Measurements from ENCODE around the gene CXCL17. TPM values are rescaled to one million over a fixed set of nuclear protein-coding genes. Genes with fewer than 3 reads are reported as not detected.
"Not testable (repeated sequence)": the region's sequence is repeated elsewhere in the genome, so short reads cannot be mapped to it uniquely, and the experiment has no call there.

Gene CXCL17, protein sequence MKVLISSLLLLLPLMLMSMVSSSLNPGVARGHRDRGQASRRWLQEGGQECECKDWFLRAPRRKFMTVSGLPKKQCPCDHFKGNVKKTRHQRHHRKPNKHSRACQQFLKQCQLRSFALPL
- total RNA-seq, result not detected

- Mint-ChIP-seq H3K9me3 (no peaks in the 10 kb centered on the region), H3K36me3 (ENCODE audit: low read depth) (no peaks in the 10 kb centered on the region), H3K27ac (no peak within 1 kb of the TSS), H3K27me3 (peaks cover 2% of the 10 kb centered on the region), H3K4me3 (no peak within 1 kb of the TSS), H3K4me1 (peaks cover 33% of the 10 kb centered on the region)
- ChIA-PET CTCF (interaction anchor here (3.3 kb wide), 2 partner anchors 8 to 86 kb away, joined by 30 read pairs; partner anchors contain the start of gene CEACAM1), POLR2A (no interaction called here)
- no peak for DNase-seq
Observed at GRCh38 chr19:42442833-42443232, at the start of gene CXCL17. TSS of gene CXCL17 (minus strand) at chr19:42442946. CDS start at chr19:42442832, 114 bp downstream.

DNA sequence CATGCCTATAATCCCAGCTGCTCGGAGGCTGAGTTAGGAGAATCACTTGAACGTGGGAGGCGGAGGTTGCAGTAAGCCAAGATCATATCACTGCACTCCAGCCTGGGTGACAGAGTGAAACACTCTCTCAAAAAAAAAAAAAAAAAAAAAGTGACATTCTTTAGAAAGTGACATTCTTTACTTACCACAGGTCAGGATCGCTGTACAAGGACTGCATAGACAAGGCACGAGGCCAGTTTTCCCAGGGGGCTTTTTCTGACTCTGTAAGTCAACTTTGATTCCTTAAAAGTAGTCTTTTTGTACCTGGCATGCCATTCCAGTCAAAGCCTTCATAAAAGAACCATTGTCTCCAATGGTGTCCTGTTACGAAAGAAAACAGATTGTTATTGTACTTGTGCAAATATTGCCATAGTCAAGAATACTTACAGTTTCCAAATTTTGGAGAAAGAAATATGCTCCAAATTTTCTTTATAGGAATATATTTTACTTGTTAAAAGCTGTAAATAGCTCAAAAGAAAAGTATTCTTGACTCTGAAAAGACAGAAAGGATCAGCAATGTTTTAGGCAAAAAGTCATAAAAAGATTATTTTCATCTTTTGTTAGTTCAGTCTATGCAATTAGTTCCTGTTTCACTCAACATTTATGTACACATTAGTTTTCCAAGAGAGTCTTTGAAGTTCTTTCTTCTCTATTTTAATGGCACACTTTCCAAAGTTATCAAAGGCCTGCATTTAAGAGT lies 46.2 kb upstream of the CXCL17 start:
- Mint-ChIP-seq H3K4me1 (peaks cover 21% of the 10 kb centered on the region), H3K9me3 (no peaks in the 10 kb centered on the region), H3K36me3 (ENCODE audit: low read depth) (no peaks in the 10 kb centered on the region), H3K27ac (no peak overlapping the region), H3K27me3 (no peaks in the 10 kb centered on the region), H3K4me3 (no peak overlapping the region)
- ChIA-PET POLR2A (no interaction called here), CTCF (interaction anchor here (2.2 kb wide), 1 partner anchor 9 kb away, joined by 6 read pairs; no protein-coding TSS in a partner anchor)
- no peak for DNase-seq

DNA sequence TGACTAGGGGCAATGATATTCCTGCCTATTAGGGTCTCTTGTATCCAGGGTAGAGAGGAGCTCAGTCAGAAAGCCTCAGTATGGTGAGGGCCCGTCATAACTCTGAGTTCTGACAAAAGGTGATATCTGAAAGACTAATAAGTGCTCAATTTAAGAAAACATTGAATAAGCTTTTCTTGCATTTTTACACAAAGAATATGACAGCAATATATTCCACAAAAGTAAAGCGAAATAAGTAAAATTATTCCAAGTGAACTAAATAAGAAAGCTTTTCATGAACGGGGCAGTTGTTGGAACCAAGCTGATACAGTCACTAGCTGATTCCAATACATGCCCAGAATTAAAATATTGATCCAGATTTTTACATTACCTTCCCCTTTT lies 45.0 kb upstream of the CXCL17 start:
- Mint-ChIP-seq H3K36me3 (ENCODE audit: low read depth) (peaks cover 2% of the 10 kb centered on the region), H3K9me3 (no peaks in the 10 kb centered on the region), H3K4me3 (no peak overlapping the region), H3K4me1 (peaks cover 24% of the 10 kb centered on the region), H3K27ac (no peak overlapping the region), H3K27me3 (no peaks in the 10 kb centered on the region)
- ChIA-PET POLR2A (no interaction called here), CTCF (interaction anchor here (2.2 kb wide), 1 partner anchor 8 kb away, joined by 6 read pairs; no protein-coding TSS in a partner anchor)
- DNase-seq, result no peak

DNA sequence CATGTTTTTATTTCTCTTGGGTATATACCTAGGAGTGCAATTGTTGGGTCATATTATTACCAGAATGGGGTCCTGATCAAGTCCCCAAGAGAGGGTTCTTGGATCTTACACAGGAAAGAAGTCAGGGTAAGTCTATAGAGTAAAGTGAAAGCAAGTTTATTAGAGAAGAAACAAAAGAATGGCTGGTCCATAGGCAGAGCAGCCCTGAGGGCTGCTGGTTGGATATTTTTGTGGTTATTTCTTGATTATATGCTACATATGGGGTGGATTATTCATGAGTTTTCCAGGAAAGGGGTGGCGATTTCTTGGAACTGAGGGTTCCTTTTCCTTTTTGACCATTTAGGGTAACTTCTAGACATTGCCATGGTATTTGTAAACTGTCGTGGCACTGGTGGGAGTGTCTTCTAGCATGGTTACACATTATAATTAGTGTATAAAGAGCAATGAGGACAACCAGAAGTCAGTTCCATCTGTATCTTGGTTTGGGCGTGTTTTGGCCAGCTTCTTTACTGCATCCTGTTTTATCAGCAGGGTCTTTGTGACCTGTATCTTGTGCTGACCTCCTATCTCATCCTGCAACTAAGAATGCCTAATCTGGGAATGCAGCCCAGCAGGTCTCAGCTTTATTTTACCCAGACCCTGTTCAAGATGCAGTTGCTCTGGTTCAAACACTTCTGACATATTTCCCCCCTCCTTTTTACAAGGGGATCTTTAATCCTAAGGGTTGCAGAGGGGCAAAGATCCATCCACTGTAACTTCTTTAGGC lies 44.5 kb upstream of the CXCL17 start:
- no peaks in the 10 kb centered on the region for H3K9me3 Mint-ChIP-seq
- H3K36me3 Mint-ChIP-seq (ENCODE audit: low read depth), result peaks cover 2% of the 10 kb centered on the region
- ChIA-PET CTCF (interaction anchor here (2.2 kb wide), 1 partner anchor 8 kb away, joined by 6 read pairs; no protein-coding TSS in a partner anchor), POLR2A (no interaction called here)
- no peak overlapping the region for H3K27ac Mint-ChIP-seq
- DNase-seq, result peak; percentile 37
- no peaks in the 10 kb centered on the region for H3K27me3 Mint-ChIP-seq
- H3K4me3 Mint-ChIP-seq, result no peak overlapping the region
- H3K4me1 Mint-ChIP-seq, result peaks cover 24% of the 10 kb centered on the region

DNA sequence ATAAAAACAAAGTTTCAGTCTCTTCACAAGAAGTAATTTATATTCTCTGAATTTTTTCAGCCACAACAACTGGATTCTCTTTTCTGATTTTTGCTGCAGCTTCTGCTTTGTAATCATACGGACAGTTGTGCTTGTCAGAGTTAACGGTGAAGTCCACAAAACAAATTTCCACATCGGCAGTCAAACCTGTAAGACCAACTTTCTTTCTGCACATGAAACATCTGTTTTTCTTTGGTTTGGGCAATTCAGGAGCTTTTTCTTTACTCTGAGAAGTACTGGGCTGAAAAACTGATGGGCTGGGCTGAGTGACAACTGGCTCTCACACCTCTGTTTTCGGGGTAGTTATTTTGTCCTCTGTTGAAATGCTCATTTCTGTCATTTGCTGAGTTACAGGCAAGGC lies 42.3 kb upstream of the CXCL17 start:
- DNase-seq; H3K4me3 Mint-ChIP-seq; H3K9me3 Mint-ChIP-seq; H3K27me3 Mint-ChIP-seq; POLR2A ChIA-PET; H3K36me3 Mint-ChIP-seq (ENCODE audit: low read depth); H3K27ac Mint-ChIP-seq: not testable (repeated sequence)
- CTCF ChIA-PET, result interaction anchor here (0.8 kb wide), 1 partner anchor 44 kb away, joined by 4 read pairs; the partner anchor contains the start of gene CEACAM1
- peaks cover 37% of the 10 kb centered on the region for H3K4me1 Mint-ChIP-seq

GRCh38 chr19:42480335-42481095 lies 37.8 kb upstream of the CXCL17 start:
- peak; percentile 29 for DNase-seq
- Mint-ChIP-seq H3K4me1 (peaks cover 33% of the 10 kb centered on the region), H3K36me3 (ENCODE audit: low read depth) (peaks cover 4% of the 10 kb centered on the region), H3K27ac (peak overlapping the region; percentile 71), H3K27me3 (no peaks in the 10 kb centered on the region), H3K9me3 (peaks cover 3% of the 10 kb centered on the region), H3K4me3 (peak overlapping the region; percentile 16)
- CTCF ChIA-PET, result no interaction called here
- POLR2A ChIA-PET, result no interaction called here

GRCh38 chr19:42479736-42480135 lies 37.0 kb upstream of the CXCL17 start:
- CTCF ChIA-PET, result interaction anchor here (1.0 kb wide), 1 partner anchor 8 kb away, joined by 6 read pairs; no protein-coding TSS in a partner anchor
- Mint-ChIP-seq H3K4me3 (no peak overlapping the region), H3K27me3 (peaks cover under 1% of the 10 kb centered on the region), H3K36me3 (ENCODE audit: low read depth) (peaks cover 4% of the 10 kb centered on the region), H3K4me1 (peaks cover 30% of the 10 kb centered on the region), H3K9me3 (peaks cover 3% of the 10 kb centered on the region), H3K27ac (no peak overlapping the region)
- POLR2A ChIA-PET, result no interaction called here
- no peak for DNase-seq

DNA sequence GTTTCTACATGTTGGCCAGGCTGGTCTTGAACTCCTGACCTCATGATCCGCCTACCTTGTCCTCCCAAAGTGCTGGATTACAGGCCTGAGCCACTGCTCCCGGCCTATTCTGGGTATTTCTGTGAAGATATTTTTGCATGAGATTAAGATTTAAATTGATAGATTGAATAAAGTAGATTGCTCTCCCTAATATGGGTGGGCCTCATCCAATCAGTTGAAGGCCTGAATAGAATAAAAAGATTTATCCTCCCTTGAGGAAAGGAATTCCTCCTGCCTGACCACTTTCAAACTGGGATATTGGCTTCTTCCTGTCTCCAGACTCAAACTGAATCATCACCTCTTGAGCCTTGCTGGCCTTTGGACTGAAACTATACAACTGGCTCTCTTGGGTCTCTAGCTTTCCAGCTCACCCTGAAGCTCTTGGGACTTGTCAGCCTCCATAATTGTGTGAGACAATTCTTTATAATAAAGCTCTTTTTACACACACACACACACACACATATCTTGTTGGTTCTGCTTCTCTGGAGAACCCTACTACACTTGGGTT lies 36.1 kb upstream of the CXCL17 start:
- H3K27ac Mint-ChIP-seq, result no peak overlapping the region
- CTCF ChIA-PET, result interaction anchor here (1.0 kb wide), 1 partner anchor 9 kb away, joined by 6 read pairs; no protein-coding TSS in a partner anchor

GRCh38 chr19:42477933-42478332 lies 35.2 kb upstream of the CXCL17 start:
- no peak overlapping the region for H3K27ac Mint-ChIP-seq
- POLR2A ChIA-PET, result no interaction called here
- CTCF ChIA-PET, result no interaction called here

More for the DNA sequence above, 36.1 kb upstream of the CXCL17 start:
- peaks cover 2% of the 10 kb centered on the region for H3K27me3 Mint-ChIP-seq
- peaks cover 25% of the 10 kb centered on the region for H3K4me1 Mint-ChIP-seq
- POLR2A ChIA-PET, result no interaction called here
- no peak for DNase-seq
- H3K36me3 Mint-ChIP-seq (ENCODE audit: low read depth), result peaks cover 4% of the 10 kb centered on the region
- no peak overlapping the region for H3K4me3 Mint-ChIP-seq
- H3K9me3 Mint-ChIP-seq, result peaks cover 3% of the 10 kb centered on the region

GRCh38 chr19:42477117-42477516 lies 34.4 kb upstream of the CXCL17 start:
- Mint-ChIP-seq H3K27me3 (peaks cover 2% of the 10 kb centered on the region), H3K36me3 (ENCODE audit: low read depth) (peaks cover 2% of the 10 kb centered on the region), H3K9me3 (peaks cover 3% of the 10 kb centered on the region), H3K27ac (no peak overlapping the region), H3K4me1 (peaks cover 22% of the 10 kb centered on the region), H3K4me3 (no peak overlapping the region)
- ChIA-PET CTCF (no interaction called here), POLR2A (no interaction called here)
- no peak for DNase-seq

More at GRCh38 chr19:42477933-42478332, 35.2 kb upstream of the CXCL17 start:
- no peak for DNase-seq
- Mint-ChIP-seq H3K36me3 (ENCODE audit: low read depth) (peaks cover 2% of the 10 kb centered on the region), H3K9me3 (peaks cover 3% of the 10 kb centered on the region), H3K27me3 (peaks cover 2% of the 10 kb centered on the region), H3K4me3 (no peak overlapping the region), H3K4me1 (peaks cover 22% of the 10 kb centered on the region)

- ChIA-PET POLR2A (no interaction called here), CTCF (interaction anchor here (1.1 to 2.5 kb wide), 3 partner anchors 11 to 54 kb away, joined by 3 to 6 read pairs (median 3); no protein-coding TSS in a partner anchor)
- Mint-ChIP-seq H3K4me3 (no peak overlapping the region), H3K27ac (no peak overlapping the region), H3K4me1 (peaks cover 12% of the 10 kb centered on the region), H3K36me3 (ENCODE audit: low read depth) (peaks cover 2% of the 10 kb centered on the region), H3K9me3 (peaks cover 3% of the 10 kb centered on the region), H3K27me3 (peaks cover 2% of the 10 kb centered on the region)
- no peak for DNase-seq
Observed at GRCh38 chr19:42475366-42475765, 32.6 kb upstream of the CXCL17 start.

- Mint-ChIP-seq H3K4me1 (peaks cover 11% of the 10 kb centered on the region), H3K36me3 (ENCODE audit: low read depth) (peaks cover 2% of the 10 kb centered on the region), H3K4me3 (no peak overlapping the region), H3K27me3 (peaks cover 2% of the 10 kb centered on the region), H3K9me3 (peaks cover 3% of the 10 kb centered on the region), H3K27ac (no peak overlapping the region)
- DNase-seq, result no peak
- ChIA-PET POLR2A (no interaction called here), CTCF (interaction anchor here (1.1 to 2.5 kb wide), 3 partner anchors 11 to 55 kb away, joined by 3 to 6 read pairs (median 3); no protein-coding TSS in a partner anchor)
Observed at GRCh38 chr19:42474743-42475142, 32.0 kb upstream of the CXCL17 start.
